HepG2 (cell line): ENCODE results near the gene TRIM8. TPM values are rescaled to one million over a fixed set of nuclear protein-coding genes. Genes with fewer than 3 reads are reported as not detected.

Experiments used
- JDP2 ChIP-seq: sonication (generic); formaldehyde crosslinking; IDR thresholded peaks from 2 replicates; pipeline ENCODE4 v1.8.1; 2022; ENCODE audit warnings: missing genetic modification reagents, borderline replicate concordance
- MED8 ChIP-seq: sonication (generic); formaldehyde crosslinking; IDR thresholded peaks from 2 replicates; pipeline ENCODE4 v1.8.1; 2023; ENCODE audit warnings: mild to moderate bottlenecking, missing genetic modification reagents; ENCODE audit not compliant: insufficient replicate concordance
- MEF2D ChIP-seq: sonication (generic); formaldehyde crosslinking; IDR thresholded peaks from 2 replicates; pipeline ENCODE4 v1.5.1; 2020; ENCODE audit warnings: mild to moderate bottlenecking, missing genetic modification reagents
- NFKB2 ChIP-seq: sonication (generic); formaldehyde crosslinking; IDR thresholded peaks from 2 replicates; pipeline ENCODE4 v1.4.0; 2020; ENCODE audit warnings: missing genetic modification reagents, borderline replicate concordance
- NR3C1 ChIP-seq: sonication (generic); formaldehyde crosslinking; IDR thresholded peaks from 2 replicates; pipeline ENCODE4 v1.4.0; 2020; ENCODE audit warnings: missing genetic modification reagents
- PAXIP1 ChIP-seq: sonication (generic); formaldehyde crosslinking; conservative IDR thresholded peaks from 2 replicates; pipeline ENCODE4 v1.4.0; 2020; ENCODE audit warnings: mild to moderate bottlenecking, missing genetic modification reagents, moderate library complexity
- POLR2AphosphoS5 ChIP-seq: IDR thresholded peaks from 2 replicates; pipeline ENCODE4 v1.6.1; 2012; ENCODE audit warnings: low read depth, low read length
- PTBP1 ChIP-seq: fragments of 200-400 bp; formaldehyde crosslinking; IDR thresholded peaks from 2 replicates; pipeline ENCODE4 v1.6.1; 2018; ENCODE audit warnings: low read length, low read depth; ENCODE audit not compliant: poor library complexity, severe bottlenecking
- THRA ChIP-seq: sonication (generic); formaldehyde crosslinking; IDR thresholded peaks from 2 replicates; pipeline ENCODE4 v1.4.0; 2020; ENCODE audit warnings: missing genetic modification reagents, borderline replicate concordance
- ZFP36L1 ChIP-seq: sonication (generic); formaldehyde crosslinking; IDR thresholded peaks from 2 replicates; pipeline ENCODE4 v1.8.0; 2022; ENCODE audit warnings: mild to moderate bottlenecking, missing genetic modification reagents, moderate library complexity
- ZNF292 ChIP-seq: sonication (generic); formaldehyde crosslinking; IDR thresholded peaks from 2 replicates; pipeline ENCODE4 v1.8.1; 2022; ENCODE audit warnings: mild to moderate bottlenecking, low read depth, missing genetic modification reagents, borderline replicate concordance
- ZNF878 ChIP-seq: sonication (generic); formaldehyde crosslinking; IDR thresholded peaks from 2 replicates; pipeline ENCODE4 v1.8.1; 2023; ENCODE audit warnings: mild to moderate bottlenecking, missing genetic modification reagents, moderate library complexity
- polyA plus RNA-seq, 8 experiments: library from polyadenylated mRNA; depleted of rRNA in 3 of 8; stranded (reverse) in 7 of 8; unstranded in 1 of 8; fragments of >200 nt; fragmentation: Illumina TruSeq in 4 of 8; extraction: Trizol in 4 of 8; gene quantifications; 2 replicates each; pipeline versions ENCODE4 v1.2.1 to v1.2.3, GENCODE V29; 2011 to 2016; ENCODE audit warnings: low read depth in 4 of 8, missing spikeins in 1 of 8, mixed read lengths in 1 of 8; ENCODE audit not compliant: insufficient read depth in 1 of 8
- total RNA-seq, 5 experiments: library from RNA; depleted of rRNA; stranded (reverse); fragments of >200 nt; fragmentation: Illumina TruSeq; extraction: Trizol; gene quantifications; 2 replicates each; pipeline ENCODE4 v1.2.3, GENCODE V29; 2016; ENCODE audit warnings: low read depth in 1 of 5
- TF ChIP-seq, protein P1 (sequence below): sonication (generic); formaldehyde crosslinking; IDR thresholded peaks from 2 replicates; pipeline ENCODE4 v1.4.0; 2020; ENCODE audit warnings: missing genetic modification reagents
- TF ChIP-seq, protein P2 (sequence below): IDR thresholded peaks from 2 replicates; pipeline ENCODE4 v1.6.1; 2016; ENCODE audit warnings: missing compliant biosample characterization, missing genetic modification reagents, borderline replicate concordance

TRIM8 gene
- total and polyA plus RNA-seq, 2 of the 13 experiments (the other 11 are each of a cell fraction or from before 2014, with no cell fraction given) = 38.9 to 66.5 TPM

DNA sequence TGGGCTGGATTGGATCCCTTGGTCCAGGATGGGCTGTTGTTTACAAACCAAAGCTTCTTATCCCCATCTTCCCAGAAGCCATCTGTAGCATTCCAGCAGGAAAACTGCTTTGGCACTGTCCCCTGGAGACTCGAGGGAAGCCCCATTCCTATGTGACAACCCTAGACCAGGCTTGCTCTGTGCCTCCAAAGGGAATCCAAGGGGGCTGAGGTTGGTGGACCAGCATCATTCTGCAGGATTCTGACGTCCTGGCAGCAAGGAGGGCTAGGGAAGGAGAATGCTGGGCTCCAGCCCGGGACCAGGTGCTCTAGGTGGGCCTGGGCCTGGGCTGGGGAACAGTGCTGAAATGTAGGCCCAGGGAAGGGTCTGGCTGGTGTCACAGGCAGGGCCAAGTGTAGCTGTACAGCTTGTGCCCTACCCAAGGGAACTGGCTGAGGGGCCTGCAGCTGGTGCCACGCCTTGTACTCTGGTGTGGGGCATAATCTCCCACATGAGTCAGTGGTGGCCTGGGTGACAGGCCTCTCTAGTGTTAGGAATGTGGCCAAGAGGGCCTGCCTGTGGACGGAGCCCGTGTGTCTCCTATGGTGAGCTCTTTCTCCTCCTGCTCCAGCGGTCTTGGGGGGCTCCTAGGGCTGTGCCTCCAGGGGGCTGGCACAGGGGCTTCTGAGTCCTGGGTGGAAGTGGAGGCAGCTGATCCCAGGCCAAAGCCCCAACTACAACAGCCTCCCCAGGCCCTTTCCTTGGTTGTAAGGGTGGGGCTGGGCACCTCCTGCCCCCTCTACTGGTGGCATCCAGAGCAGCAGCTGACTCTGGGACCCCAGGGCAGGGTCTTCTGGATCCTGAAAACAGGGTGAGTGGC is 25.2 kb downstream of the TRIM8 start (continued):
- TF ChIP-seq ZNF292 (no peak), NFKB2 (peak; percentile 59; the same call in 1 of the 2 replicates), JDP2 (CRISPR knock-in tag) (no peak), THRA (no peak), MED8 (CRISPR knock-in tag) (no peak), PAXIP1 (CRISPR knock-in tag) (no peak), ZNF878 (CRISPR knock-in tag) (no peak), POLR2AphosphoS5 (no peak), PTBP1 (no peak), ZFP36L1 (CRISPR knock-in tag) (no peak), NR3C1 (no peak), MEF2D (CRISPR knock-in tag) (no peak)
- TF ChIP-seq, protein P1, sequence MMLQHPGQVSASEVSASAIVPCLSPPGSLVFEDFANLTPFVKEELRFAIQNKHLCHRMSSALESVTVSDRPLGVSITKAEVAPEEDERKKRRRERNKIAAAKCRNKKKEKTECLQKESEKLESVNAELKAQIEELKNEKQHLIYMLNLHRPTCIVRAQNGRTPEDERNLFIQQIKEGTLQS (CRISPR knock-in tag) = no peak
- TF ChIP-seq, protein P2, sequence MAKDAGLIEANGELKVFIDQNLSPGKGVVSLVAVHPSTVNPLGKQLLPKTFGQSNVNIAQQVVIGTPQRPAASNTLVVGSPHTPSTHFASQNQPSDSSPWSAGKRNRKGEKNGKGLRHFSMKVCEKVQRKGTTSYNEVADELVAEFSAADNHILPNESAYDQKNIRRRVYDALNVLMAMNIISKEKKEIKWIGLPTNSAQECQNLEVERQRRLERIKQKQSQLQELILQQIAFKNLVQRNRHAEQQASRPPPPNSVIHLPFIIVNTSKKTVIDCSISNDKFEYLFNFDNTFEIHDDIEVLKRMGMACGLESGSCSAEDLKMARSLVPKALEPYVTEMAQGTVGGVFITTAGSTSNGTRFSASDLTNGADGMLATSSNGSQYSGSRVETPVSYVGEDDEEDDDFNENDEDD (CRISPR knock-in tag) = no peak
